NCI-H2227 treated with DMSO at 0.1 percent for 48 hours (cell line): ENCODE measurements around the gene ATP12A.
"Not testable (repeated sequence)": the region's sequence is repeated elsewhere in the genome, so short reads cannot be mapped to it uniquely, and the experiment has no call there.

Source experiments
- DNase-seq: peaks from one replicate; lab custom pipeline; 2025; lab: John Stamatoyannopoulos, UW

ATP12A gene

DNA sequence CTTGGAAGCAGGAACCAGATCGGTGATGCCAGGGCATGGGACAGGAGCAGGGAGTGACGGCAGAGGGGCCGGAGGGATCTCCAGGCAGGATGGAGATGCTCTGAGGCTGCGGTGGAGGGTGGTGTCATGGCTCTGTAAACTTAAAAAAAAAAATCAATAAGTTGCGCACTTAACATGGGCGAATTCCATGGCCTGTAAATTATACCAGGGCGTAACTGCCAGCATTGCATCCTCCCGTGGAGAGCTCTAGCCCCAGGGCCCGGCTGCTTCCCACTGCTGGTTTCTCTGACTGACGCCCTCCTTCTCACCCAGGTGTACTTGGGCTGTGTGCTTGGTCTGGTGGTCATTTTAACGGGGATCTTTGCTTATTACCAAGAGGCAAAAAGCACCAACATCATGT is 8.7 kb downstream of the ATP12A start:
- no peak for DNase-seq

DNA sequence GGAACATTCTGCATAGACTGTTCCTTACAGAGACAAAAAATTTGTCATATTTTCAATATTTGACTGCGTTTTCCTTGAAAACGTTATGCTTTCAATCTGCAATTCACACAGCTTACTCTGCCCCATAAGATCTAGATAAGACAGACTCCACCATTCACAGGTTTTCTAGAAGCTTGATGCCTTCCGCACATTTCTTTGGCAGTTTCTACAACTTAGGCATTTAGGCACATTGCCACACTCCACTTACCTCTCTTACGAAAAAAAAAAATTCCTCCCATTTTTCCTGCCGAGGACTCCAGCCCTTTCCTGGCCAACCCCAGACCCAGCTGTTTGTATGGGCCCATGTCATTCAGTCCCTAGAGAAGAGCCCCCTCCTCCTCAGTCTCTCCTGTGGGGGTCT is 11.2 kb downstream of the ATP12A start:
- DNase-seq: no peak

DNA sequence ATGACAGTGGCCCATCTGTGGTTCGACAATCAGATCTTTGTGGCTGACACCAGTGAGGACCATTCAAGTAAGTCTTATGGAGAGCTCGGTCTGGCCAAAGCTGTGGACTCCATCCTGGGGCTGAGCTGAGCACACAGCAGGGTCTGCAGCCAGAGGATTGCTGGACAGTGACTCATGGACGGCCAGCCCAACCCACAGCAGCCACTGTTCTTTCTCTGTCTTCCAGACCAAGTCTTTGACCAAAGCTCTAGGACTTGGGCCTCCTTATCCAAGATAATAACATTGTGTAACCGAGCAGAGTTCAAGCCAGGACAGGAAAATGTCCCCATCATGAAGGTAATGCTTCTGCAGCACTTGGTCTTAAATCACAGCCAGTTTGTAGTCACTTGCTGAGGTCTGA is 12.4 kb downstream of the ATP12A start:
- DNase-seq: no peak

DNA sequence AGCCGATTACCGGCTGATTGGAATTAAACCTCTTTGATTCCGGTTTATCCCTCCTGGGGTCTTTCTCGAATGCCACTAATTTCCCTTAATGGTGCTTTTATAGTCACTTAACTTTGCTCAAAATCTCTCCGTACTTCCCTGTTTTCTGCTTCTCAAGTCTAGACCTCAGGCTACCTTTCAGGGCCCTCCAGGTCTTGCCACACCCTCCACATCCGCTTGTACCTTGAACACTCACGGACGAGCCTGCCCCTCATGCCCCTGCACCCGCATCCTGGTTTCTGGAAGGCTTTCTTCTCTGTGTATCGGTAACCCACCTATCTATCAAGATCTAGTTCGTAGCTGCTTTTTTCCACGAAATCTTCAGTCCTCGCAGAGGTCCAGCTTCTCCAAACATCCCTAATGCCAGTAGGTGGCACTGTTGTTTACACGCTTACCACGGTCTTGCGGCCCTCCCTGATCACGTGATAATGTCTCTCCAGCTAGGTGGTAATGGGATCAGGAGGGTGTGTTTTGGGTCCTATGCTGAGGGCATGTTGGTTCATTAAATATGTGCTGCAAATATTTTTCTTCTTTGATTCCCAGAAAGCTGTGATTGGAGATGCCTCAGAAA is 13.8 kb downstream of the ATP12A start:
- peak; percentile 34 for DNase-seq

DNA sequence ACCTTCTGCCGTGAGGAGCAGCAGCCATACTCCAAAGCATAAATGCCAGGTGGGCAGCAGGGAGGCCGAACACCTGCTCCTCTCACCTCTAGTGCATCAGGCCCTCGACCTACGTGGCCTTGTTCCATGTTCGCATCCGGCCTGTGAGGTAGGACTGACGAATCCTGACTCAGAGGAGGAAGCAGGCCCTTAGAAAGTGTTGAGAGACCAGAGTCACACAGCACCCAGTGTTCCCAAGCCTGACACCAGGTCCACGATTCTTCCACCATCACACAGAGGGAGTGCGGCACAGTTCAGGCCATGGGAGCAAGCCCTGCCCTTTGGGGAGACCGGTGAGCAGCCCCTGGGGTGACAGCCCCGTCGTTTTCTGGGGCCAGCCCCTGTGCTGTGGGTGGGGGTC is 14.7 kb downstream of the ATP12A start:
- DNase-seq: no peak

DNA sequence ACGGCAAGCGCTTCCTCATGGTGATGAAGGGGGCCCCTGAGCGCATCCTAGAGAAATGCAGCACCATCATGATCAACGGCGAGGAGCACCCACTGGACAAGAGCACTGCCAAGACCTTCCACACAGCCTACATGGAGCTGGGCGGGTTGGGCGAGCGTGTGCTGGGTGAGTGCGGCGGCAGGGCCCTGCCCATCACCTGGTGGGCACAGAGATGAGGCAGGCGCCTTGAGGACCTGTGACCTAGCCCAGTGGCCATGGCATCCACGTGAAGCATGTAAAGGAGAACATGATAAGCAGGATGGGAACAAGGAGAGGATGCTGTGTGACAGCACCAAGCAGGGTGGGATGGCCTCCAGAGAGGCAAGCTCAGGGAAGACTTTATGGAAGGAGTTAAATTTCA is 18.5 kb downstream of the ATP12A start:
- no peak for DNase-seq

DNA sequence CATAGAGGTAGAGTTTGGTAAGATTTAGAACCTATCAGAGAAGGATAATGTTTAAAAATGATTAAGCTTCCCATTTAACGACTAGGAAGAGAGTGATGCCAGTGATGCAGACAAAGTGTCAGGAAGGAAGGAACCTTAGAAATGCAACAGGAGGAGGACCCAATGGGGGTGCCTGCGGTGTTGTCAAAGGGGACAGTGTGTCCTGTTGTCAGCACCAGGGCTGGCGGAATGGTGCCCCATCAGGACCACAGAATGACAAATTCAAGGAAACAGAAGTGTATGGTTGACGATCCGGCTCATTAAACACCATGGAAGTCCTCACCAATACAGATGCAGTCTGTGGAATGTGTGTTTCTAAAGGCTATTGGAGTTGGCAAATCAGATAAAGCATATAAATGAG is 19.3 kb downstream of the ATP12A start:
- no peak for DNase-seq

DNA sequence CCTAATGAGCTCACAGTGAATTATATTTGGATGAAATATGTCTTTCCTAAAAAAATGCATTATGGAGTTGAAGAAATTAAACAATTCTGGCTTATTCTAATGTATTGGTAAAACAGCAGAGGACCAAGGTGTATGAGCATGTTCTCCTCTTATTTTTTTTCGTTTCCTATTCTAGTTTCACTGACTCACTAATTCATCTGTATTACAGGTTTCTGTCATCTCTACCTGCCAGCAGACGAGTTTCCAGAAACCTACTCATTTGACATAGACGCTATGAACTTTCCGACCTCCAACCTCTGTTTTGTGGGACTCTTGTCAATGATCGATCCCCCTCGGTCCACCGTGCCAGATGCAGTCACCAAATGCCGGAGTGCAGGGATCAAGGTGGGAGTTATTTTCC is 20.3 kb downstream of the ATP12A start:
- DNase-seq: no peak

DNA sequence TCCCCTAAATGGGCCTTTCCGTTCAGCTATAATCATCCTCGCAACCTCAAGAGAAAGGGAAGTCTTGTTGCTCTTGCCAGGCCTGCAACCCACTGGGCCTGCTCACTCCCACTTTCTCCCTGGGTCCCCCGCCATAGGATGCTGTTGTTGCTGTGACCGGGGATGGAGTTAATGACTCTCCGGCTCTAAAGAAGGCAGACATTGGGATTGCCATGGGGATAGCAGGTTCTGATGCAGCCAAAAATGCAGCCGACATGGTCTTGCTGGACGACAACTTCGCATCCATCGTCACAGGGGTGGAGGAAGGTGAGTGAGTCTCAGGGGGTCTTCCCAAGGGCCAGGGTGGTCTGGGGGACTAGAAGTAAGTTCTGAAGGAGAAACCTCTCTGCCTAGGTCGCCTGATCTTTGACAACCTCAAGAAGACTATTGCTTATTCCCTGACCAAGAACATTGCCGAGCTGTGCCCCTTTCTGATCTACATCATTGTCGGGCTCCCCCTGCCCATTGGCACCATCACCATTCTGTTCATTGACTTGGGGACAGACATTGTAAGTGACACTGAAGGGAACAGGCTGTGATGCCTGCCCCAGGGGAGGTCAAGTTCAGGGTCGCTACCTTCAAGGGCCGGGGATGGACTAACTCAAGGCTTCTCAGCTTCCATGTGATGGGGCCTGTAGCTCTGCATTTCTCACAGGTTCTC is 26.8 kb downstream of the ATP12A start:
- no peak for DNase-seq

DNA sequence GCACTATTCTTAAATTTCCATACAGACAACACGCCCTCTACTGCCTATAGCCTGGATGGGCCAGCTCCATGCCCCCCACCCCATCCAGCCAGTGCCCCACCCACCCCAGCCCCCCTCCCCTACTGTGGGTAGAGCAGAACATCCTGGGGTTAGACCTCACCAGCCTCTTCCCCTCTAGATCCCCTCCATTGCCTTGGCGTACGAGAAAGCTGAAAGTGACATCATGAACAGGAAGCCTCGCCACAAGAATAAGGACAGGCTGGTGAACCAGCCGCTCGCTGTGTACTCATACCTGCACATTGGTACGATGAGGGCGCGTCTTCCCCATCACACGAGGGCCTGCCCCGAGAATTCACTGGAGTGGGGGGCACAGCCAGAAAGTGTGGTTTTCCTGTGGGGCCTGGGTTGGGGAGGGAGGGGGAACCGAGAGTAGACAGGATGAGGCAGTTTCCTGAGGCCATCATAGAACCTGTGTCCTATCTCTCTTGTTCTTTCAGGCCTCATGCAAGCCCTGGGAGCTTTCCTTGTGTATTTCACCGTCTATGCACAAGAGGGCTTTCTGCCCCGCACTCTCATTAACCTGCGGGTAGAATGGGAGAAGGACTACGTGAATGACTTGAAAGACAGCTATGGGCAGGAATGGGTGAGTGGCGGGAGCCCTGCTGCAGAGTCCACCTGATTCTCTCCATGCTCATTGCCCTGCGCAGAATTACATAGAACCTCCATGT is 29.1 kb downstream of the ATP12A start:
- no peak for DNase-seq

DNA sequence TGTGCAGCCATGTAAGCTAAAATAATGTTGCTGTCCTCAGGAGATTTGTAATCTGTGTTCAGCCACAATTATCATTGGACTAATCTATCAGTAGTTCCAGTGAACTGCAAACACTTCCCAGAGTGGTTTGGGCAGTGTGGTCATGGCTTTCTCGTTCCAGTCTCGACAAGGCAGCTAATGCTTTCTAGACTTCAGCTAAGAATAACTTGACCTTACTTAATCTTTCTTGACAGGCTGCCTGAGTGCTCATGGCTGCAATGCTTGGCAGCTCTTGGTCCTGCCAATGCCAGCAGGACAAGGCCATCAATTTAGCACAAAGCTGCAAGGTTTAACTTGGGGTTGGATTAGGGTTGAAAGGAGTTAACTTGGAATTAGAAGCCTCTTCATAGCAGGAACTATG is 32.8 kb downstream of the ATP12A start:
- DNase-seq: no peak

DNA sequence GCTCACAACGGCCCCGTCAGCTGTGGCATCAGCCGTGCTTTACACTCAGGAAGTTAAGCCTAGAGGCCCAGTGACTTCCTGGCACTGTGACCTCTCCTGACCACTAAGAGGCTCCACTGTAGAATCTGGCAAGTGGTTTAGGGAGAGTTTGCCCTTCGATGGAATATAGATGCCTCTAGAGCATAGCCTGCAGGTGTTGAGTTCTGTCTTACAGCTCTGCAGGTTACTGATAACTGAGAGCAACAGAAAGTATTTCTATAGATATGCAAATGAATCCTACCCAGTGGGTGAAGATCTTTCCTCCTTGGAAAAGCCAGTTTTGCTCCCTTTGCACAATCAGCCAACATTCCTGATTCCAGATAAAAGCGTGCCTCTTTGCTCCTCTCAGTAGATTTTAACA is 35.8 kb downstream of the ATP12A start:
- no peak for DNase-seq

DNA sequence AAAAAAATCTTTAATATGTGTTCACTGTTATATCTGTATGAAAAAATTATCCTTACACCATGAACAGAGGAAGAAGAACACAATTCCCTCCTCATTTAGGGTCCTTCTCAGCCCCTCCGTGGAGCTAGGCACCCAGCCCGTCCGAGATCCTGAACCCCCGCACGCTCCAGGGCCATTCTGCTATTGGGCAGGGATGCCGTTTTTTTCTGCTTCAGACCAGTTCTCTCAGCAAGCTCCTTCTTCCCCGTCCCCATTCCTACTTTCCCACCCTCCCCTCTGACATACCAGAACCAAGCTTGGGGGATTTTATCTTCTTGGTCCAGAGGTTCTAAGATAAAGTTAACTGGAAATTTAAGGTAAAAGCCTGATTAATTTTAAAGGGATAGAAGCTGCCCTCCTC is 36.2 kb downstream of the ATP12A start:
- no peak for DNase-seq

DNA sequence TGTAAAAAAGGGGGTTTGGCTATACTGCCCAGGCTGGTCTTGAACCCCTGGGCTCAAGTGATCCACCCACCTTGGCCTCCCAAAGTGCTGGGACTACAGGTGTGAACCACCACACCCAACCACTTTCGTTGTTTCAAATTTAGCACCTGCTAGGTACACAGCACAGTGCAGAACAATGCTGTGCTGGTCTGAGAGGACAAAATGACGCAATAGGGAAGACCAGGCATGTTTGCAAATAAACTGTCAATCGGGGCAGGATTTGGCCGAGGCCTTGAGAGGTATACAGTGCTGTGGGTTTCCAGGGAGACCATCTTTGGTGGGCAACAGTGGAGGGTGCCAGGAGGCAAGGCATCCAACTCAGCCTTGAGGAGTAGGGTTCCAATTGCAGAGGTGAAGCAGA is 37.0 kb downstream of the ATP12A start:
- DNase-seq: no peak

DNA sequence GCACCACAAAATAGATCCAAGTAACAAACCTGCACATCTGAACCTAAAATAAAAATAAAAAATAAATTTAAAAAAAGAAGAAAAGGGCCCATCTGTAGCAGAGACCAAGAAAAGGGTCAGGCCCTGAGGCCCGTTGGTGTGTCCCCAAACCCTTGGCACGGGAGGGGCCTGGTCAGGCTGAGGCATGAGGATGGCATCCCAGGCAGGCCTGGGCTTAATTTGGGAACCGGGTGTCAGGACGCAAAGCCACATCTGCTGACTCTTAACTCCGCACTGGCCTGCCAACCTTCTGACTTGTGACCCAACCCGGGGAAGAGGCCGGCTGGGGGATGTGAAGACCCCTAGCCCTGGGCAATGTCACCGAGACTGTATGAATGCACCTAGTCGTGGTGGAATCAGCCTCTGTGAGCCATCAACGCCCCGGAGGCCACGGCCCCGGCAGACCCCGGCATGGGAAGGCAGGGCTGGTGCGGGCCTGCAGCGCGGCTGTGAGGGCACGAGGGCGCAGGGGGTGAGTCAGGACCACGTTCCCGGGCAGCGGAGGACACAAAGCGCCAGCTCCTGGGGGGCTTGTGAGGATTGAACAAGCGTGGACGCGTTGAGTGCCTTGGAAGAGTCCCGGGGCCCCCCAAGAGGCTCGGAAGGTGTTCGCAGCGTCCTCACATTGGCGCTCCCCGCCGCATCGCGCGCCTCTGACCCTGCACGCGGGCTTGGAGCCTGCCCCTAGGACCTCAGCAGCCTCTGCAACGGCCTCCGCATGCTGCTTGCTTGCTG is 38.2 kb downstream of the ATP12A start:
- DNase-seq: no peak

DNA sequence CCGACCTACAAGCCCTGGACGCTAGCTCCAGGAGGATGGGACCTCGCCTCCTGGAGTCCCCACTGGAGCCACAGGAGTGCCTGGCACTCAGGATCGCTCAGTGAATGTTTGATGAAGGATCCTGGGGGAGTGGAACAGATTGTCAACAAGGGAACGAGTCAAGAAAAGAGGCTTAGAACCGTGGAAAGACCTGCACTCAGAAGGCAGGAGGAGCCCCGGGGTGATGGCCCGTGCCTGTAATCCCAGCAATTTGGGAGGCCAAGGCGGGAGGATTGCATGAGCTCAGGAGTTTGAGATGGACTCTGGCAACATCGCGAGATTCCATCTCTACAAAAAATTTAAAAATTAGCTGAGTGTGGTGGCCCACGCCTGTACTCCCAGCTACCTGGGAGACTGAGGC is 38.9 kb downstream of the ATP12A start:
- no peak for DNase-seq

DNA sequence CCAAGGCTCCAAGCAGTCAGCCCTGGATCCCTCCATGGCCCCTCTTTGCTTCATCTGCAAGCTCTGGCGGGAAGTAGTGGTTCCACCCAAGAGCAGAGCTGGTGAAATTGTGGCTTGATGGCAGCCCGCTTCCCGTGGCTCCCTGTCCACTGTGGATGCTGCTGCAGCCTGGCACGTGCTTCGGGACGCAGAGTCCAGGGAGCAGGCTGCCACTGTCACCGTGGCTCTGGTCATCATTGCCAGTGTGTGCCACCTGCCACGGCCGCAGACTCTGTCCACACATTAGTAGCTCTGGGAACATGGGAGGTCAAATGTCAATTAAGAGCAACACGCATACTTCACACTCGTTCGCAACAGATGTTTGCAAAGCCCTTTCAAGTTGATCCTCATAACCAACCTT is 43.0 kb downstream of the ATP12A start:
- DNase-seq: no peak

DNA sequence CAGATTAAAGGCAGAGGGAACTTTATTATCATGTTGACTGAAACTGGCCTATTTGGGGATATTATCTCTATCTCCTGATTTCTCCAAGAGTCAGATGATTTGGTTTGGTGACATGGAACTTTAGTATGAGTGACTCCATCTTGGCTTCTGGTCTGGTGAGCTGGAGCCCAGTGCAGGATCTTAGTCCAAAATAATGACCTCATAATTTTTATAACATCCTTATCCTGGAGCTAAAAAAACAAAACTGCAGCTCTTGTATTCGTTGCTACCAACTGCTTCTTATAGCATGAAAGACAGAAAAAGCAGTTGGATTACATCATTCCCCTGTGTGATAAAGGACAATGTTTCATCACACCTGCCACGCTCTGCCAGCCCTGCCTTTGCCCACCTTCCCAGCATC is 44.5 kb downstream of the ATP12A start:
- DNase-seq: no peak

DNA sequence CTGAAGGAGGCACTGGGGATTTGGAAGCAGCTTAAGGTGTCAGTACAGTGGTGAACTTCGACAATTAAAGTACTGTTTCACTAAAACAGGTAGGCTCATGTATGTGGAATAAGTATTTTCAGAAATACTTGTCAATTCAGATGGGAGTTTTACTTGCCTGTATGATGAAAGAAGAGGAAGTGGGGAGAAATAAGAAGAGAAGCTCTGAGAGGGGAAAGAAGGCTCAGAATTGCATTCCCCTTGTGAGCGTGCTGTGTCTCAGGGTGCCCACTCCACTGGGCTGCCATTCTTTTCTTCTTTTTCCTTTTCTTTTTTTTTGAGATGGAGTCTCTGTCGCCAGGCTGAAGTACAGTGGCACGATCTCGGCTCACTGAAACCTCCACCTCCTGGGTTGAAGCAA is 45.2 kb downstream of the ATP12A start:
- DNase-seq: no peak

DNA sequence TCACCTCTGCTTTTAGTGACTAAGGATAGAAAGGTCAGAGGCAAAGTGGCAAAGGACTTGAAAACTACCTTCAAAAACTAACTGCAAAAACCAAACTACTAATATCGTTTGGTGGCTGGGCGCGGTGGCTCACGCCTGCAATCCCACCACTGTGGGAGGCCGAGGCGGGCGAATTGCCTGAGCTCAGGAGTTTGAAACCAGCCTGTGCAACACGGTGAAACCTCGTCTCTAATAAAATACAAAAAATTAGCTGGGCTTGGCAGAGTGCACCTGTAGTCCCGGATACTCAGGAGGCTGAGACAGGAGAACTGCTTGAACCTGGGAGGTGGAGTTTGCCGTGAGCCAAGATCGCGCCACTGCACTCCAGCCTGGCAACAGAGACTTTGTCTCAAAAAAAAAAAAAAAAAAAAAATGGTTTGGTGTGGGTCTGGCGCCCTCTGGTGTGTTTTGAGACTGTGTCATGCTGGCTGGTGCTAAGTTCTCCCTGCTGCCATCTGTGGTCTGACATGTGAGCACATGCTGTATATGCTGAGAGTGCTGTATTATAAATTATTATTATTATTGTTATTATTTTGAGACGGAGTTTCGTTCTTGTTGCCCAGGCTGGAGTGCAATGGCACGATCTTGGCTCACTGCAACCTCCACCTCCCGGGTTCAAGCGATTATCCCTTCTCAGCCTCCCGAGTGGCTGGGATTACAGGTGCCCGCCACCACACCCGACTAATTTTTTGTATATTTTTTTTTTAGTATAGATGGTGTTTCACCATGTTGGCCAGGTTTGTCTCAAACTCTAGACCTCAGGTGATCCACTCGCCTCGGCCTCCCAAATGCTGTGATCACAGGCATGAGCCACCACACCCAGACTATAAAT is 47.8 kb downstream of the ATP12A start:
- DNase-seq: peak; percentile 55

DNA sequence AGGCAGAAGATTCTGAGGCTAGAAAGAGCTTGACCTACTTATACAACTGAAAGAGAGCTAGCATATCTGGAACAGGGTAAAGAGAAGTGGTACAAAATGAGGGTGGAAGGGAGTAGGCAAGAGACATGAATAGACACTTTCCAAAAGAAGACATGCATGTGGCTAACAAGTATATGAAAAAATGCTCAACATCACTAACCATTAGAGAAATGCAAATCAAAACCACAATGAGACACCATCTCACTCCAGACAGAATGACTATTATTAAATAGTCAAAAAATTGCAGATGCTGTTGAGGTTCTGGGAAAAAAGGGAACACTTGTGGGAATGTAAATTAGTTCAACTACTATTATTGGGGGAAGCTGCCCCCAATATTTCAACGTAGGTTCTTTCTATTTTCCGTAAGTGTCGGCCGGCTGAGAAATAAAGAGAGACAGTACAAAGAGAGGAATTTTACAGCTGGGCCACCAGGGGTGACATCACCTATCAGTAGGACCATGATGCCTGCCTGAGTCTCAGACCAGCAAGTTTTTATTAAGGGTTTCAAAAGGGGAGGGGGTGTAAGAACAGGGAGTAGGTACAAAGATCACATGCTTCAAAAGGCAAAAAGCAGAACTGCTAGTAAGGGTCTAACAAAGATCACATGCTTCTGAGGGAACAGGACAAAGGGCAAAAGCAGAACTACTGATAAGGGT is 50.8 kb downstream of the ATP12A start:
- not testable (repeated sequence) for DNase-seq
